ENCODE data around the gene LSM14B.
"Not testable (repeated sequence)": the region's sequence is repeated elsewhere in the genome, so short reads cannot be mapped to it uniquely, and the experiment has no call there.

LSM14B gene

GRCh38 chr20:62145688-62146018 lies 23.4 kb downstream of the LSM14B start:
- no peak for DNase-seq (ENCODE audit: low read depth in 1 of 2, low spot score in 1 of 2)

GRCh38 chr20:62146019-62146755 lies 23.9 kb downstream of the LSM14B start:
- no peak for DNase-seq (ENCODE audit: low read depth in 1 of 2, low spot score in 1 of 2)

- no peak for DNase-seq (ENCODE audit: low read depth in 1 of 2, low spot score in 1 of 2)
These were observed 24.9 kb downstream of the LSM14B start for GRCh38 chr20:62147125-62147524.

GRCh38 chr20:62147528-62147927 lies 25.3 kb downstream of the LSM14B start:
- DNase-seq (ENCODE audit: low read depth in 1 of 2, low spot score in 1 of 2), result no peak

- DNase-seq (ENCODE audit: low read depth in 1 of 2, low spot score in 1 of 2), result not testable (repeated sequence)
These were observed 26.1 kb downstream of the LSM14B start for GRCh38 chr20:62148383-62148782.

GRCh38 chr20:62148908-62149314 lies 26.6 kb downstream of the LSM14B start:
- DNase-seq (ENCODE audit: low read depth in 1 of 2, low spot score in 1 of 2), result no peak

- DNase-seq (ENCODE audit: low read depth in 1 of 2, low spot score in 1 of 2), result no peak
These were observed 27.4 kb downstream of the LSM14B start for GRCh38 chr20:62149532-62150309.

GRCh38 chr20:62150310-62150575 lies 28.0 kb downstream of the LSM14B start:
- no peak for DNase-seq (ENCODE audit: low read depth in 1 of 2, low spot score in 1 of 2)

- no peak for DNase-seq (ENCODE audit: low read depth in 1 of 2, low spot score in 1 of 2)
These were observed 28.9 kb downstream of the LSM14B start for GRCh38 chr20:62151225-62151624.

GRCh38 chr20:62151835-62152364 lies 29.6 kb downstream of the LSM14B start:
- no peak for DNase-seq (ENCODE audit: low read depth in 1 of 2, low spot score in 1 of 2)

GRCh38 chr20:62155428-62156253 lies 33.4 kb downstream of the LSM14B start:
- no peak for DNase-seq (ENCODE audit: low read depth in 1 of 2, low spot score in 1 of 2)

- no peak for DNase-seq (ENCODE audit: low read depth in 1 of 2, low spot score in 1 of 2)
These were observed 33.9 kb downstream of the LSM14B start for GRCh38 chr20:62156254-62156556.

GRCh38 chr20:62156592-62157386 lies 34.5 kb downstream of the LSM14B start:
- peak; percentile 46 to 48 for DNase-seq (ENCODE audit: low read depth in 1 of 2, low spot score in 1 of 2)

GRCh38 chr20:62157387-62158087 lies 35.3 kb downstream of the LSM14B start:
- no peak for DNase-seq (ENCODE audit: low read depth in 1 of 2, low spot score in 1 of 2)

- DNase-seq (ENCODE audit: low read depth in 1 of 2, low spot score in 1 of 2), result no peak
These were observed 35.8 kb downstream of the LSM14B start for GRCh38 chr20:62158088-62158400.

GRCh38 chr20:62158541-62158940 lies 36.3 kb downstream of the LSM14B start:
- DNase-seq (ENCODE audit: low read depth in 1 of 2, low spot score in 1 of 2), result no peak

GRCh38 chr20:62159052-62159451 lies 36.8 kb downstream of the LSM14B start:
- DNase-seq (ENCODE audit: low read depth in 1 of 2, low spot score in 1 of 2), result no peak

- DNase-seq (ENCODE audit: low read depth in 1 of 2, low spot score in 1 of 2), result peak; percentile 18 to 41
These were observed 37.6 kb downstream of the LSM14B start for GRCh38 chr20:62159839-62160238.

- DNase-seq (ENCODE audit: low read depth in 1 of 2, low spot score in 1 of 2), result no peak
These were observed 38.0 kb downstream of the LSM14B start for GRCh38 chr20:62160253-62160652.

- no peak for DNase-seq (ENCODE audit: low read depth in 1 of 2, low spot score in 1 of 2)
These were observed 38.6 kb downstream of the LSM14B start for GRCh38 chr20:62160876-62161275.

GRCh38 chr20:62161347-62161746 lies 39.1 kb downstream of the LSM14B start:
- no peak for DNase-seq (ENCODE audit: low read depth in 1 of 2, low spot score in 1 of 2)
